HepG2 (cell line): ENCODE measurements around the gene SH2D2A. TPM values are rescaled to one million over a fixed set of nuclear protein-coding genes. Genes with fewer than 3 reads are reported as not detected.
A peak's percentile ranks its signal among the peaks of the same experiment; 100 is the strongest.

ENCODE experiments used
- ATM ChIP-seq: fragments of 450-650 bp; IDR thresholded peaks from 2 replicates; pipeline ENCODE4 v1.7.1; 2017; ENCODE audit warnings: mild to moderate bottlenecking, borderline replicate concordance
- BRCA1 ChIP-seq: sonication (generic); formaldehyde crosslinking; IDR thresholded peaks from 2 replicates; pipeline ENCODE4 v1.4.0; 2020; ENCODE audit warnings: missing genetic modification reagents
- EP300 ChIP-seq, 3 experiments: sonication (generic) in 1 of 3; formaldehyde crosslinking in 1 of 3; IDR thresholded peaks; 2 replicates each; pipeline versions ENCODE4 v1.5.1 to v1.6.1; 2011 to 2020; ENCODE audit warnings: low read depth in 2 of 3, low read length in 2 of 3, borderline replicate concordance in 1 of 3, improper control_type of control experiment in 1 of 3, mild to moderate bottlenecking in 1 of 3, missing genetic modification reagents in 1 of 3, moderate library complexity in 1 of 3
- ESRRA ChIP-seq: sonication (generic); formaldehyde crosslinking; IDR thresholded peaks from 2 replicates; pipeline ENCODE4 v1.5.1; 2020; ENCODE audit warnings: mild to moderate bottlenecking, low read depth, missing genetic modification reagents
- HDAC2 ChIP-seq: sonication (generic); formaldehyde crosslinking; IDR thresholded peaks from 2 replicates; pipeline ENCODE4 v1.4.0; 2020; ENCODE audit warnings: missing genetic modification reagents
- KLF9 ChIP-seq: IDR thresholded peaks from 2 replicates; pipeline ENCODE4 v1.6.1; 2016; ENCODE audit warnings: low read depth
- NPAS2 ChIP-seq: sonication (generic); formaldehyde crosslinking; IDR thresholded peaks from 2 replicates; pipeline ENCODE4 v1.8.0; 2022; ENCODE audit warnings: mild to moderate bottlenecking, missing genetic modification reagents, borderline replicate concordance
- NR2F6 ChIP-seq, 2 experiments: IDR thresholded peaks; 2 replicates each; pipeline ENCODE4 v1.6.1; 2016; ENCODE audit warnings: antibody characterized with exemption in 1 of 2, mild to moderate bottlenecking in 1 of 2
- PLRG1 ChIP-seq: fragments of 450-650 bp; conservative IDR thresholded peaks from 2 replicates; pipeline ENCODE4 v1.6.1; 2016
- PRMT3 ChIP-seq: sonication (generic); formaldehyde crosslinking; IDR thresholded peaks from 2 replicates; pipeline ENCODE4 v1.8.1; 2022; ENCODE audit warnings: low read depth, mild to moderate bottlenecking, moderate library complexity, missing genetic modification reagents, borderline replicate concordance
- RARA ChIP-seq: IDR thresholded peaks from 2 replicates; pipeline ENCODE4 v1.6.1; 2016; ENCODE audit warnings: missing genetic modification reagents, missing compliant biosample characterization
- SAP130 ChIP-seq: IDR thresholded peaks from 2 replicates; pipeline ENCODE4 v1.6.1; 2016; ENCODE audit warnings: low read depth
- SMAD3 ChIP-seq: sonication (generic); formaldehyde crosslinking; IDR thresholded peaks from 2 replicates; pipeline ENCODE4 v1.4.0; 2020; ENCODE audit warnings: missing genetic modification reagents
- SOX6 ChIP-seq, 2 experiments: fragments of 450-650 bp in 1 of 2; sonication (generic) in 1 of 2; formaldehyde crosslinking in 1 of 2; IDR thresholded peaks; 2 replicates each; pipeline versions ENCODE4 v1.4.0 to v1.6.1; 2017 to 2020; ENCODE audit warnings: antibody characterized with exemption in 1 of 2, mild to moderate bottlenecking in 1 of 2, missing genetic modification reagents in 1 of 2
- SRSF9 ChIP-seq: fragments of 200-400 bp; formaldehyde crosslinking; IDR thresholded peaks from 2 replicates; pipeline ENCODE4 v1.6.1; 2018; ENCODE audit warnings: borderline replicate concordance, mild to moderate bottlenecking, low read depth, low read length; ENCODE audit not compliant: insufficient read depth, poor library complexity, severe bottlenecking
- ZBTB3 ChIP-seq: sonication (generic); formaldehyde crosslinking; IDR thresholded peaks from 2 replicates; pipeline ENCODE4 v1.4.0; 2020; ENCODE audit warnings: low read depth, mild to moderate bottlenecking, moderate library complexity, missing genetic modification reagents, borderline replicate concordance
- ZFP41 ChIP-seq: sonication (generic); formaldehyde crosslinking; IDR thresholded peaks from 2 replicates; pipeline ENCODE4 v1.4.0; 2020; ENCODE audit warnings: mild to moderate bottlenecking, missing genetic modification reagents, borderline replicate concordance
- ZNF501 ChIP-seq: sonication (generic); formaldehyde crosslinking; IDR thresholded peaks from 2 replicates; pipeline ENCODE4 v1.5.1; 2020; ENCODE audit warnings: mild to moderate bottlenecking, moderate library complexity, missing genetic modification reagents
- ZNF605 ChIP-seq: sonication (generic); formaldehyde crosslinking; IDR thresholded peaks from 2 replicates; pipeline ENCODE4 v1.8.0; 2022; ENCODE audit warnings: mild to moderate bottlenecking, missing genetic modification reagents
- ZNF709 ChIP-seq: sonication (generic); formaldehyde crosslinking; IDR thresholded peaks from 2 replicates; pipeline ENCODE4 v1.5.0; 2020; ENCODE audit warnings: mild to moderate bottlenecking, missing genetic modification reagents
- ZNF775 ChIP-seq: sonication (generic); formaldehyde crosslinking; IDR thresholded peaks from 2 replicates; pipeline ENCODE4 v1.4.0; 2020; ENCODE audit warnings: missing genetic modification reagents, mild to moderate bottlenecking, moderate library complexity, borderline replicate concordance
- ZNF788 ChIP-seq: sonication (generic); formaldehyde crosslinking; IDR thresholded peaks from 2 replicates; pipeline ENCODE4 v1.5.0; 2020; ENCODE audit warnings: mild to moderate bottlenecking, missing genetic modification reagents, borderline replicate concordance
- ZNF879 ChIP-seq: sonication (generic); formaldehyde crosslinking; IDR thresholded peaks from 2 replicates; pipeline ENCODE4 v1.8.1; 2023; ENCODE audit warnings: missing genetic modification reagents
- polyA plus RNA-seq, 8 experiments: library from polyadenylated mRNA; depleted of rRNA in 3 of 8; stranded (reverse) in 7 of 8; unstranded in 1 of 8; fragments of >200 nt; fragmentation: Illumina TruSeq in 4 of 8; extraction: Trizol in 4 of 8; gene quantifications; 2 replicates each; pipeline versions ENCODE4 v1.2.1 to v1.2.3, GENCODE V29; 2011 to 2016; ENCODE audit warnings: low read depth in 4 of 8, missing spikeins in 1 of 8, mixed read lengths in 1 of 8; ENCODE audit not compliant: insufficient read depth in 1 of 8
- total RNA-seq, 5 experiments: library from RNA; depleted of rRNA; stranded (reverse); fragments of >200 nt; fragmentation: Illumina TruSeq; extraction: Trizol; gene quantifications; 2 replicates each; pipeline ENCODE4 v1.2.3, GENCODE V29; 2016; ENCODE audit warnings: low read depth in 1 of 5
- TF ChIP-seq, protein P1 (sequence below): sonication (generic); formaldehyde crosslinking; IDR thresholded peaks from 2 replicates; pipeline ENCODE4 v1.4.0; 2020; ENCODE audit warnings: missing genetic modification reagents, borderline replicate concordance
- TF ChIP-seq, protein P2 (sequence below): sonication (generic); formaldehyde crosslinking; IDR thresholded peaks from 2 replicates; pipeline ENCODE4 v1.5.0; 2020; ENCODE audit warnings: mild to moderate bottlenecking, missing genetic modification reagents
- TF ChIP-seq, protein P3 (sequence below): IDR thresholded peaks from 2 replicates; pipeline ENCODE4 v1.6.1; 2012; ENCODE audit warnings: inconsistent platforms

The SH2D2A gene
- total and polyA plus RNA-seq, 2 of the 13 experiments (the other 11 are each of a cell fraction or from before 2014, with no cell fraction given): 0.57 to 0.73 TPM

DNA sequence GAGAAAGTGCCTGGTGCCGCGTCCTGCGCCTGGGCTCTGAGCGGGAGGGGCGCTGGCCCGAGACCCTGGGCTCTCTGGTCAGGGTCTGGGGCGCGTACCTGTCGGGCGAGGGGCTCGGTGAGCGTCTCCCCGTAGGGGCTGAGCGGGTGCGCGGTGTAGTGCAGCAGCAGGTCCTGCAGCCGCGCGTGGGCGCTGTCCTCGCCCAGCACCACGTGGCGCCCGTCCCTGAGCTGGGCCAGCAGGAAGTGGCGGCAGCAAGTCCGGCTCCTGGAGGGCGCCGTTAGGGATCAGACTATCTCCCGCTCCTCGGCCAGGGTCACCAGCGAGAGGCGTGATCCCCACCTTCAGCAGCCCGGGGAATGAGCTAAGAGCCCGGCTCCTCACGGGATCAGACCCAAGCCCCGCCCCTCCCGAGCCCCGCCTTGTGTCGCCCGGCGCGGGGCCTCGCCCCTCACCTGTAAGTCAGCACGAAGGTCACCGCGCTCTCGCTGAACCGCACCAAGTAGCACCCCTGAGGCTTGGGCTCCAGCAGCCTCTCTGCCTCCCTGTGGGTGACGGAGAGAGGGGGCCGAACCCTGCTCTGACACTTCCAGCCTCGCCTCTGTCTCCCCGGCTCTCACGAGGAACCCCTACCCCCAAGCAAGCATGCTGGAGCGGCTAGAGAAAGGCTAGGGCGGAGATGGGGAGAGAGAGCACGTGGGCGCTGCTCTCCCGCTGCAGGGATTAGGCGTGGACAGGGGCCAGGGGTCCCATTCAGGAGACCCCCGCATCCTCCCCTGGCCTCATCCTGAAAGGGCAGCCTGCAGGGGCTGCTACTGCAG, 2.7 kb downstream of the SH2D2A start (continued):
- TF ChIP-seq KLF9 (CRISPR knock-in tag): 0 out of 2 replicates have a peak, but pooled peaks have one; percentile 55
- TF ChIP-seq ZNF879 (CRISPR knock-in tag): peak; percentile 94
- no peak for TF ChIP-seq NPAS2 (CRISPR knock-in tag)
- peak; percentile 85; the same call in 1 of the 2 replicates for TF ChIP-seq ZNF788
- no peak for TF ChIP-seq ATM
- no peak; the same call in none of the 2 replicates for TF ChIP-seq ZNF501 (CRISPR knock-in tag)
- no peak for TF ChIP-seq EP300 (IDR thresholded peaks at IDR 0.05; ENCODE audit: low read depth in 2 of 2, low read length in 2 of 2)
- TF ChIP-seq EP300 (CRISPR knock-in tag; IDR thresholded peaks at IDR 0.05; ENCODE audit: borderline replicate concordance): 0 out of 2 replicates have a peak, but pooled peaks have one; percentile 42
- TF ChIP-seq ESRRA (CRISPR knock-in tag): peak; percentile 82
- peak; percentile 65; the same call in 1 of the 2 replicates for TF ChIP-seq SMAD3 (CRISPR knock-in tag)
- TF ChIP-seq SAP130 (CRISPR knock-in tag): peak; percentile 83
- no peak for TF ChIP-seq SOX6 (IDR thresholded peaks at IDR 0.05)
- 0 out of 2 replicates have a peak, but pooled peaks have one; percentile 52 for TF ChIP-seq SOX6 (CRISPR knock-in tag; IDR thresholded peaks at IDR 0.05)
- TF ChIP-seq HDAC2 (CRISPR knock-in tag): 0 out of 2 replicates have a peak, but pooled peaks have one; percentile 63
- peak; percentile 90 for TF ChIP-seq ZNF605
- no peak for TF ChIP-seq PLRG1
- 0 out of 2 replicates have a peak, but pooled peaks have one; percentile 29 for TF ChIP-seq RARA (CRISPR knock-in tag)
- TF ChIP-seq ZNF775 (CRISPR knock-in tag): 0 out of 2 replicates have a peak, but pooled peaks have one; percentile 67
- 0 out of 2 replicates have a peak, but pooled peaks have one; percentile 90 for TF ChIP-seq PRMT3 (CRISPR knock-in tag)
- TF ChIP-seq, protein P1, sequence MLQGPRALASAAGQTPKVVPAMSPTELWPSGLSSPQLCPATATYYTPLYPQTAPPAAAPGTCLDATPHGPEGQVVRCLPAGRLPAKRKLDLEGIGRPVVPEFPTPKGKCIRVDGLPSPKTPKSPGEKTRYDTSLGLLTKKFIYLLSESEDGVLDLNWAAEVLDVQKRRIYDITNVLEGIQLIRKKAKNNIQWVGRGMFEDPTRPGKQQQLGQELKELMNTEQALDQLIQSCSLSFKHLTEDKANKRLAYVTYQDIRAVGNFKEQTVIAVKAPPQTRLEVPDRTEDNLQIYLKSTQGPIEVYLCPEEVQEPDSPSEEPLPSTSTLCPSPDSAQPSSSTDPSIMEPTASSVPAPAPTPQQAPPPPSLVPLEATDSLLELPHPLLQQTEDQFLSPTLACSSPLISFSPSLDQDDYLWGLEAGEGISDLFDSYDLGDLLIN (CRISPR knock-in tag): peak; percentile 72; the same call in 1 of the 2 replicates
- TF ChIP-seq, protein P2, sequence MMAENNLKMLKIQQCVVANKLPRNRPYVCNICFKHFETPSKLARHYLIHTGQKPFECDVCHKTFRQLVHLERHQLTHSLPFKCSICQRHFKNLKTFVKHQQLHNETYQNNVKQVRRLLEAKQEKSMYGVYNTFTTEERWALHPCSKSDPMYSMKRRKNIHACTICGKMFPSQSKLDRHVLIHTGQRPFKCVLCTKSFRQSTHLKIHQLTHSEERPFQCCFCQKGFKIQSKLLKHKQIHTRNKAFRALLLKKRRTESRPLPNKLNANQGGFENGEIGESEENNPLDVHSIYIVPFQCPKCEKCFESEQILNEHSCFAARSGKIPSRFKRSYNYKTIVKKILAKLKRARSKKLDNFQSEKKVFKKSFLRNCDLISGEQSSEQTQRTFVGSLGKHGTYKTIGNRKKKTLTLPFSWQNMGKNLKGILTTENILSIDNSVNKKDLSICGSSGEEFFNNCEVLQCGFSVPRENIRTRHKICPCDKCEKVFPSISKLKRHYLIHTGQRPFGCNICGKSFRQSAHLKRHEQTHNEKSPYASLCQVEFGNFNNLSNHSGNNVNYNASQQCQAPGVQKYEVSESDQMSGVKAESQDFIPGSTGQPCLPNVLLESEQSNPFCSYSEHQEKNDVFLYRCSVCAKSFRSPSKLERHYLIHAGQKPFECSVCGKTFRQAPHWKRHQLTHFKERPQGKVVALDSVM (CRISPR knock-in tag): peak; percentile 70; the same call in 1 of the 2 replicates
- peak; percentile 69; the same call in 1 of the 2 replicates for TF ChIP-seq BRCA1 (CRISPR knock-in tag)
- TF ChIP-seq NR2F6 (IDR thresholded peaks at IDR 0.05): no peak
- TF ChIP-seq NR2F6 (CRISPR knock-in tag; IDR thresholded peaks at IDR 0.05): peak; percentile 59
- peak; percentile 52; the same call in 1 of the 2 replicates for TF ChIP-seq ZBTB3
- TF ChIP-seq ZNF709 (CRISPR knock-in tag): peak; percentile 92
- TF ChIP-seq SRSF9: no peak
- TF ChIP-seq ZFP41 (CRISPR knock-in tag): peak; percentile 82; the same call in 1 of the 2 replicates
- TF ChIP-seq, protein P3, sequence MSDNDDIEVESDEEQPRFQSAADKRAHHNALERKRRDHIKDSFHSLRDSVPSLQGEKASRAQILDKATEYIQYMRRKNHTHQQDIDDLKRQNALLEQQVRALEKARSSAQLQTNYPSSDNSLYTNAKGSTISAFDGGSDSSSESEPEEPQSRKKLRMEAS: peak; percentile 100
